ENCODE results near the gene RPS24. TPM values are rescaled to one million over a fixed set of nuclear protein-coding genes. Genes with fewer than 3 reads are reported as not detected.
"Not testable (repeated sequence)": the region's sequence is repeated elsewhere in the genome, so short reads cannot be mapped to it uniquely, and the experiment has no call there.

The RPS24 gene
- total RNA-seq, 2 donors from 2014 or later, result 1,428 to 1,609 TPM

DNA sequence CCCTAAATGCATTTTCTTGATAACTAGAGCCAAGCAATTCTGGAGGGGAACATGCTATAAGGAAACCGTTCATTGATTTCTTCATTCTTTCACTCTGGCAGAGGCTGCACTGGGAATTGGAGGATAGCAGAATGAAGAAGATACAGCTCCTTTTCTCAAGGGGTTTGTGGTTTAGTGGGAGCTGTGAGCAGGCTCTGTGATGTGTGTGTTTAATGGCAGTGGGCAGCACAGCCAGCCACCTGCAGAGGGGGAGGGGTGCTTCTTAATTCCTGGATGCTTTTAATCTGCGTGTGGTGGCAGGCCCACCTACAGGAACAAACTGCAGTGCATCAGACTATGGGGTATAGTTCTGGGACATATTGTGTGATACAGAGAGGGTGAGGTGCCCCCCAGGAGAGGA, 31.9 kb downstream of the RPS24 start:
- no peak for DNase-seq
- Histone ChIP-seq H3K27me3 (no peaks in the 10 kb centered on the region), H3K27ac (no peak overlapping the region), H3K4me3 (no peak overlapping the region), H3K9me3 (no peaks in the 10 kb centered on the region), H3K36me3 (replicated peaks in 1 of 2; ENCODE audit: insufficient read depth in 1 of 2, low read depth in 2 of 2) (no peaks in the 10 kb centered on the region), H3K4me1 (peaks cover 3% of the 10 kb centered on the region)
- no peak for ATAC-seq
- 67 to 90% methylated on average over 1 to 2 of the region's 2 CpGs for WGBS, 2 donors
- no peak for TF ChIP-seq POLR2A (IDR thresholded peaks at IDR 0.05)
- intact Hi-C loops (cut with DNase I), result no loop called here

DNA sequence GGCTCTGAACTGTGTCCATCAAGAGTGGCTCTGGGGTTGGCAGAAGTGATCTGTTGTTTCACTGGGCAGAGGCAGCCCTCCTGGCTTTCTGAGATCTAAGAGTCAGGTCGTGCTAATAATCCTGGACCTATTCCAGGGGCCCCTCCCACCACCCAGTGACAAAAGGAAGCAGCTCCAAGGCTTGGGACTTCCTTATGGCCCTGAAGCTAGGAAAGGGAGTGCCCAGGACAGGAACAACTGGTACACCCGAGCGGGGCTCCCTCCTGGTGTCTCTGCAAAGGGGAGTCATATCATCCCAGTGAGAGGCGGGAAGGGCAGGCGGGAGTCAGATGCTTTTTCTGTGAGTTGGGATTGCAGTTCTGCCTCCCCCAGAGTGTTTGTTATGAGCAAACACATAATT, 32.3 kb downstream of the RPS24 start:
- H3K27ac ChIP-seq, result no peak overlapping the region
- no peak for TF ChIP-seq POLR2A (IDR thresholded peaks at IDR 0.05)
- TF ChIP-seq, protein P1, sequence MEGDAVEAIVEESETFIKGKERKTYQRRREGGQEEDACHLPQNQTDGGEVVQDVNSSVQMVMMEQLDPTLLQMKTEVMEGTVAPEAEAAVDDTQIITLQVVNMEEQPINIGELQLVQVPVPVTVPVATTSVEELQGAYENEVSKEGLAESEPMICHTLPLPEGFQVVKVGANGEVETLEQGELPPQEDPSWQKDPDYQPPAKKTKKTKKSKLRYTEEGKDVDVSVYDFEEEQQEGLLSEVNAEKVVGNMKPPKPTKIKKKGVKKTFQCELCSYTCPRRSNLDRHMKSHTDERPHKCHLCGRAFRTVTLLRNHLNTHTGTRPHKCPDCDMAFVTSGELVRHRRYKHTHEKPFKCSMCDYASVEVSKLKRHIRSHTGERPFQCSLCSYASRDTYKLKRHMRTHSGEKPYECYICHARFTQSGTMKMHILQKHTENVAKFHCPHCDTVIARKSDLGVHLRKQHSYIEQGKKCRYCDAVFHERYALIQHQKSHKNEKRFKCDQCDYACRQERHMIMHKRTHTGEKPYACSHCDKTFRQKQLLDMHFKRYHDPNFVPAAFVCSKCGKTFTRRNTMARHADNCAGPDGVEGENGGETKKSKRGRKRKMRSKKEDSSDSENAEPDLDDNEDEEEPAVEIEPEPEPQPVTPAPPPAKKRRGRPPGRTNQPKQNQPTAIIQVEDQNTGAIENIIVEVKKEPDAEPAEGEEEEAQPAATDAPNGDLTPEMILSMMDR (IDR thresholded peaks at IDR 0.05), result no peak
- peaks cover 3% of the 10 kb centered on the region for H3K4me1 ChIP-seq
- H3K36me3 ChIP-seq (replicated peaks in 1 of 2; ENCODE audit: insufficient read depth in 1 of 2, low read depth in 2 of 2), result no peaks in the 10 kb centered on the region
- DNase-seq (peak in 1 of 4 donors; percentile 16), ATAC-seq (no peak)
- intact Hi-C loops (cut with DNase I), result no loop called here
- WGBS, 2 donors, result 65 to 86% methylated on average over 4 to 5 of the region's 5 CpGs
- H3K9me3 ChIP-seq, result no peaks in the 10 kb centered on the region
- H3K27me3 ChIP-seq, result no peaks in the 10 kb centered on the region
- H3K4me3 ChIP-seq, result no peak overlapping the region

DNA sequence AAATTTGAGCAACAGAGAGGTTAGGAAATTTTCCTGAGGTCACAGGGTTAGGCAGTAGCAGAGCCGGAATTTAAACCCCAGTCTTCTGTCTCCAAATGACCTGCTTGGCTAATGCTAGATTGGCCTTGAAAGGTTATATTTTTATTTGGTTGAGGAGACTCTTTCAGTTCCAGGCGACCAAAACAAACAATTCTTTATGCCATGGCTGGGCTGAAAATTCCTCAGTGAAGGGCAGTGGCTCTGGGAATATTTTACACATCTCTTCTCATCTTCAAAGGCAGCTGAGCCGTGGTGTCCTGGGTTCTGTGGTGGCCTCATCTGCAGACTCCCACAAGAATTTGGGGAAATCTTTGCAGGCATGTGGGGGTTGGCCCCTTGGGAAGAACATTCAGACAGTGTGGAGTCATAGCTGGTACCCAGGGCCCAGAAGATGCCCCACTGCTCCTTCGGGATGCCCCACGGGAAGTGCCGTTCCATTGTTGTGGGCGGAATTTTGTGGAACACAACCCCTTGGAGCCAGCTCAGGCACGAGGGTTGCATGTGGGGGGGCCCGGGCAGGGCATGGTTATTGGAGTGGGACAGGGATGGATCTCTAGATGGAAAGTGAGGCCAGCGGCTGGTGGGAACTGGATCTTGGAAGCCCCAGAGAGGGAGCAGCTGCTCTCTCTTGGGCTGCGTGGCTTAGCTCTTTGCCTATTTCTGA, 33.2 kb downstream of the RPS24 start:
- no peaks in the 10 kb centered on the region for H3K9me3 ChIP-seq
- TF ChIP-seq, protein P1 (IDR thresholded peaks at IDR 0.05), result no peak
- no peak for TF ChIP-seq POLR2A (IDR thresholded peaks at IDR 0.05)
- H3K27me3 ChIP-seq, result no peaks in the 10 kb centered on the region
- intact Hi-C loops (cut with DNase I), result no loop called here
- no peak overlapping the region for H3K27ac ChIP-seq
- H3K4me1 ChIP-seq, result peaks cover 3% of the 10 kb centered on the region
- DNase-seq (no peak), ATAC-seq (no peak)
- no peak overlapping the region for H3K4me3 ChIP-seq
- no peaks in the 10 kb centered on the region for H3K36me3 ChIP-seq (replicated peaks in 1 of 2; ENCODE audit: insufficient read depth in 1 of 2, low read depth in 2 of 2)
- 64 to 74% methylated on average over 8 to 10 of the region's 11 CpGs for WGBS, 2 donors

DNA sequence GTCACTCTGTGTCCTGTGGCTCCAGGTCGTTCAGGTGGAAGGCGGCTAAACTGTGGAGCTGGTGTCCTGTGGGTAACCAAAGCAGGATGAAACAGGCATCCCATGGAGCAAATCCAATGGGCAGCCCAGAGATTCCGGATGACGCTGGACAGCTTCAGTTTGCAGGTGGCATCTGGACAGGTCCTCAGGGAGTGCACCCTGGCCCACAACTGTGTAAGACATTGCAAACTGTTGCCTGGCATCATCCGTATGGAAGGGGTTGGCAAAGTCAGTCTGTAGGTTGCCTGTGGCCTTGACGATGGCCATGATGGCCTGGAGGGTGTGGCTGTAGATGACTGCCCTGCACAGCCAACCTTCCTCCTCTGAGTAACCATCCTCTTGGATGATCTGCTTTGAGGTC, 35.5 kb downstream of the RPS24 start:
- H3K9me3 ChIP-seq, result no peaks in the 10 kb centered on the region
- TF ChIP-seq POLR2A (IDR thresholded peaks at IDR 0.05), result no peak
- H3K4me1 ChIP-seq, result peaks cover 3% of the 10 kb centered on the region
- H3K36me3 ChIP-seq (replicated peaks in 1 of 2; ENCODE audit: insufficient read depth in 1 of 2, low read depth in 2 of 2), result no peaks in the 10 kb centered on the region
- H3K4me3 ChIP-seq, result no peak overlapping the region
- no peak overlapping the region for H3K27ac ChIP-seq
- intact Hi-C loops (cut with DNase I), result no loop called here
- no peak for DNase-seq
- 60 to 85% methylated on average over 1 to 6 of the region's 6 CpGs for WGBS, 2 donors
- H3K27me3 ChIP-seq, result no peaks in the 10 kb centered on the region
- no peak for ATAC-seq

DNA sequence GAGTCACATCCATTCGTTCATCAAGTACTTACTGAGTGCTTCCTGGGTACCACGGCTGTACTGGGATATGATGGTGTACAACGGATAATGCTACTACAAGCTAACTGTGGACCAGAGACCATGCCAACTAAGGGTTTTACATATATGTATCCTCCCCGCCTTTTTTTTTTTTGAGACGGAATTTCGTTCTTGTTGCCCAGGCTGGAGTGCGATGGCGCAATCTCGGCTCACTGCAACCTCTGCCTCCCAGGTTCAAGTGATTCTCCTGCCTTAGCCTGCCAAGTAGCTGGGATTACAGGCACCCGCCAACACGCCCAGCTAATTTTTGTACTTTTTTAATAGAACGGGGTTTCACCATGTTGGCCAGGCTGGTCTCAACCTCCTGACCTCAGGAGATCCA, 36.4 kb downstream of the RPS24 start:
- H3K4me1 ChIP-seq; H3K4me3 ChIP-seq; H3K27ac ChIP-seq; intact Hi-C loops (cut with DNase I); H3K36me3 ChIP-seq (replicated peaks in 1 of 2; ENCODE audit: insufficient read depth in 1 of 2, low read depth in 2 of 2); H3K27me3 ChIP-seq; ATAC-seq; H3K9me3 ChIP-seq; DNase-seq: not testable (repeated sequence)
- 88 to 91% methylated on average over 12 of the region's 12 CpGs for WGBS, 2 donors

DNA sequence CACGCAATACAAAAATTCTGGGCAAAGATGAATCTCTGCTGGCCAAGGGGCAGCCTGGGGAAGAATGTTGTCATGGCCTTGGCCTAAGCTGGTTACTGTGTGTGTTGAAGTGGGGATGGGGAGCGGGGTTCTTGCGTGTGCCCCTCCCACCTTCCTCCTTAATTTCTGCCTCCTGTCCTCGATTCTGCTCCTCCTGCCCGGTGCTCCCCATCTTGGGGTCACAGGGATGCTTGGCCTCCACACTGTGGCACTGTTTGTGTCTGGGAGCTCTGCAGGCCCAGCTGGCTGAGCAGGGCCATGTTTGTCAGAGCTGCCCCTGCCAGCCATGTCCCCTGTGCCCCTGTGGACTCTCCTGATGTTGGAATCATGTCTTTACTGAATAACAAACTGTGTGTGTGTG, 37.1 kb downstream of the RPS24 start:
- Histone ChIP-seq H3K4me1 (peaks cover 3% of the 10 kb centered on the region), H3K4me3 (no peak overlapping the region), H3K27ac (no peak overlapping the region), H3K36me3 (replicated peaks in 1 of 2; ENCODE audit: insufficient read depth in 1 of 2, low read depth in 2 of 2) (no peaks in the 10 kb centered on the region), H3K9me3 (no peaks in the 10 kb centered on the region), H3K27me3 (no peaks in the 10 kb centered on the region)
- intact Hi-C loops (cut with DNase I), result no loop called here
- DNase-seq, result no peak
- TF ChIP-seq POLR2A (IDR thresholded peaks at IDR 0.05), result no peak
- TF ChIP-seq, protein P1 (IDR thresholded peaks at IDR 0.05), result no peak
- no peak for ATAC-seq
- WGBS, 2 donors, result 85 to 87% methylated on average over 5 of the region's 5 CpGs

Data from body of pancreas (tissue), 4 donors.